Embryonic facial prominence (tissue), 1 donor: Measurements from ENCODE around the gene MYL12A.
A peak's percentile ranks its signal among the peaks of the same experiment; 100 is the strongest.
"Not testable (repeated sequence)": the region's sequence is repeated elsewhere in the genome, so short reads cannot be mapped to it uniquely, and the experiment has no call there.

Experiments
- DNase-seq: peaks from one replicate; pipeline ENCODE4 v3.0.0-alpha.2; 2016; ENCODE audit errors: extremely low spot score

Gene MYL12A

GRCh38 chr18:3247240-3248061, at the start of gene MYL12A:
Gene MYL12A (plus strand): TSS chr18:3247801. CDS start chr18:3253248, 5,447 bp downstream.
- DNase-seq = peak; percentile 95

GRCh38 chr18:3198260-3198860, 49.2 kb upstream of the MYL12A start:
- DNase-seq = not testable (repeated sequence)

- DNase-seq = no peak
Observed at GRCh38 chr18:3199942-3200645, 47.5 kb upstream of the MYL12A start.

- no peak for DNase-seq
Observed at GRCh38 chr18:3205239-3205638, 42.4 kb upstream of the MYL12A start.

GRCh38 chr18:3207565-3207964, 40.0 kb upstream of the MYL12A start:
- no peak for DNase-seq

GRCh38 chr18:3209859-3210569, 37.6 kb upstream of the MYL12A start:
- DNase-seq = no peak

GRCh38 chr18:3211236-3211992, 36.2 kb upstream of the MYL12A start:
- no peak for DNase-seq

GRCh38 chr18:3212657-3213056, 34.9 kb upstream of the MYL12A start:
- no peak for DNase-seq

GRCh38 chr18:3213300-3214059, 34.1 kb upstream of the MYL12A start:
- no peak for DNase-seq

- no peak for DNase-seq
Observed at GRCh38 chr18:3214855-3215637, 32.6 kb upstream of the MYL12A start.

GRCh38 chr18:3216987-3217386, 30.6 kb upstream of the MYL12A start:
- DNase-seq = no peak

- DNase-seq = no peak
Observed at GRCh38 chr18:3217948-3218647, 29.5 kb upstream of the MYL12A start.

- no peak for DNase-seq
Observed at GRCh38 chr18:3218819-3219218, 28.8 kb upstream of the MYL12A start.

GRCh38 chr18:3219241-3219630, 28.4 kb upstream of the MYL12A start:
- DNase-seq = no peak

GRCh38 chr18:3219631-3220335, 27.8 kb upstream of the MYL12A start, which contains the start of gene MYOM1:
Gene MYOM1 (minus strand): TSS chr18:3219968. CDS start chr18:3215223, 4,745 bp downstream.
- no peak for DNase-seq

GRCh38 chr18:3220868-3221267, 26.7 kb upstream of the MYL12A start:
- DNase-seq = not testable (repeated sequence)

GRCh38 chr18:3221496-3221895, 26.1 kb upstream of the MYL12A start:
- DNase-seq = no peak

GRCh38 chr18:3223356-3223755, 24.2 kb upstream of the MYL12A start:
- DNase-seq = no peak
